Adrenal gland (tissue), 12 donors: ENCODE results near the gene FCN3. TPM values are rescaled to one million over a fixed set of nuclear protein-coding genes. Genes with fewer than 3 reads are reported as not detected.

Experiments
- DNase-seq, 7 donors: peaks; one replicate each; pipeline ENCODE4 v3.0.0-alpha.2; 2019 to 2020
- H3K27ac ChIP-seq, 5 donors: fragments of 200-600 bp; sonication (generic) in 4 of 5; 1 replicate in 3 of 5; 2 replicates in 2 of 5; pipeline versions ENCODE4 v1.5.1 to v1.8.0; 2016 to 2020; ENCODE audit warnings: mild to moderate bottlenecking in 1 of 5
- H3K27me3 ChIP-seq: fragments of 200-600 bp; 2 replicates; pipeline ENCODE4 v1.8.0; 2021
- H3K36me3 ChIP-seq, 2 donors: fragments of 200-600 bp; replicated peaks in 1 of 2; 1 replicate in 1 of 2; 2 replicates in 1 of 2; pipeline versions ENCODE4 v1.5.1 to v1.8.0; 2018 to 2022
- H3K4me1 ChIP-seq, 2 donors: fragments of 200-600 bp; replicated peaks in 1 of 2; 1 replicate in 1 of 2; 2 replicates in 1 of 2; pipeline versions ENCODE4 v1.5.1 to v1.8.0; 2018 to 2021
- H3K4me3 ChIP-seq, 4 donors: fragments of 200-600 bp; sonication (generic) in 3 of 4; one replicate each; pipeline ENCODE4 v1.5.1; 2016 to 2018
- H3K9me3 ChIP-seq, 3 donors: fragments of 200-600 bp; sonication (generic) in 1 of 3; replicated peaks in 1 of 3; 1 replicate in 2 of 3; 2 replicates in 1 of 3; pipeline versions ENCODE4 v1.5.1 to v1.8.0; 2016 to 2021
- CTCF ChIP-seq, 6 experiments: fragments of 450-650 bp in 4 of 6; fragments of 200-600 bp in 2 of 6; sonication (generic) in 1 of 6; IDR thresholded peaks; 1 replicate in 5 of 6; 2 replicates in 1 of 6; pipeline versions ENCODE4 v1.5.1 to v1.8.0; 2016 to 2021; ENCODE audit warnings: antibody characterized with exemption in 6 of 6, mild to moderate bottlenecking in 2 of 6, moderate library complexity in 1 of 6
- POLR2A ChIP-seq, 2 donors: fragments of 450-650 bp; IDR thresholded peaks; one replicate each; pipeline ENCODE4 v1.6.1; 2017; ENCODE audit warnings: antibody characterized with exemption in 2 of 2, mild to moderate bottlenecking in 2 of 2, moderate library complexity in 1 of 2
- WGBS, 4 donors: extraction: QIAGEN DNeasy Blood & Tissue Kit in 2 of 4; methylation state at CpG; one replicate each; pipeline versions ENCODE4 v1.1.5 to v1.1.7; 2013 to 2017; 5-methylcytosine and 5-hydroxymethylcytosine counted together
- intact Hi-C, 2 donors: fragments of 100-400 bp; cut with DNase I; formaldehyde crosslinking; loops; one replicate each; pipeline versions ENCODE4 v1.14.1 to v1.15.0; 2022 to 2023
- polyA plus RNA-seq, 3 donors: library from polyadenylated mRNA; stranded (reverse); fragments of 200-250 nt in 2 of 3; fragments of 350-450 nt in 1 of 3; fragmentation: Illumina TruSeq in 1 of 3; extraction: RNeasy Lipid Tissue Mini Kit (QIAGEN cat#74804) in 1 of 3; gene quantifications; one replicate each; pipeline ENCODE4 v1.2.3, GENCODE V29; 2013 to 2014
- total RNA-seq, 9 donors: library from RNA; depleted of rRNA in 4 of 9; stranded (reverse); fragments of >200 nt in 4 of 9; fragments of 120-200 nt in 1 of 9; fragmentation: NEBNext Ultra II Directional in 1 of 9; extraction: Animal tissue kit (Norgen Biotek cat#: 25700) in 1 of 9; gene quantifications; one replicate each; pipeline versions ENCODE4 v1.1.0 to v1.2.4, GENCODE V29; 2013 to 2023
- donor health status: healthy with polysubstance abuse.
- donor health status: Bipolar disorder and iron deficiency.
- donor health status: DM: yes; HTN: yes; CAD: no.
- donor health status: DM: no; HTN: no; CAD: no.
- donor health status: DM: no; HTN: no; CAD: no.
- donor health status: DM: yes; HTN: yes; CAD: no.

The FCN3 gene
- total and polyA plus RNA-seq, 12 donors: 6.3 to 83.3 (median 32.0) TPM

- no peak overlapping the region for H3K27ac ChIP-seq
- H3K36me3 ChIP-seq: peaks cover 0 to 48% of the 10 kb centered on the region in 2 donors
- intact Hi-C loops: no loop called here
- H3K27me3 ChIP-seq: no peaks in the 10 kb centered on the region
- DNase-seq: no peak
- no peak overlapping the region for H3K4me3 ChIP-seq
- no peaks in the 10 kb centered on the region for H3K9me3 ChIP-seq
- peaks cover 5 to 13% of the 10 kb centered on the region in 2 donors for H3K4me1 ChIP-seq
- WGBS, 4 donors: 82 to 91% (median 89%) methylated on average over 5 of the region's 5 CpGs
- TF ChIP-seq POLR2A (IDR thresholded peaks at IDR 0.05): no peak
These were observed 37.9 kb downstream of the FCN3 start for GRCh38 chr1:27336756-27337155.

GRCh38 chr1:27335506-27336422, 38.9 kb downstream of the FCN3 start:
- H3K9me3 ChIP-seq: no peaks in the 10 kb centered on the region
- no peak for DNase-seq
- WGBS, 4 donors: 93 to 96% (median 94%) methylated on average over 8 to 17 of the region's 17 CpGs
- no peak for TF ChIP-seq POLR2A (IDR thresholded peaks at IDR 0.05)
- TF ChIP-seq CTCF (IDR thresholded peaks at IDR 0.05): no peak
- intact Hi-C loops: no loop called here
- no peak overlapping the region for H3K27ac ChIP-seq
- H3K4me1 ChIP-seq: peaks cover 5 to 12% of the 10 kb centered on the region in 2 donors
- H3K27me3 ChIP-seq: no peaks in the 10 kb centered on the region
- H3K36me3 ChIP-seq: peaks cover 0 to 58% of the 10 kb centered on the region in 2 donors
- H3K4me3 ChIP-seq: no peak overlapping the region

GRCh38 chr1:27333717-27334279, 40.8 kb downstream of the FCN3 start:
- TF ChIP-seq POLR2A (IDR thresholded peaks at IDR 0.05) (no peak), CTCF (IDR thresholded peaks at IDR 0.05) (no peak)
- 87 to 94% (median 93%) methylated on average over 14 to 17 of the region's 17 CpGs for WGBS, 4 donors
- H3K4me1 ChIP-seq: peaks cover 5 to 12% of the 10 kb centered on the region in 2 donors
- H3K4me3 ChIP-seq: no peak overlapping the region
- no peak overlapping the region for H3K27ac ChIP-seq
- H3K36me3 ChIP-seq: peaks cover 0 to 60% of the 10 kb centered on the region in 2 donors
- DNase-seq: no peak
- intact Hi-C loops: no loop called here
- no peaks in the 10 kb centered on the region for H3K9me3 ChIP-seq
- H3K27me3 ChIP-seq: no peaks in the 10 kb centered on the region

- intact Hi-C loops: no loop called here
- H3K9me3 ChIP-seq: no peaks in the 10 kb centered on the region
- H3K4me1 ChIP-seq: peaks cover 5 to 12% of the 10 kb centered on the region in 2 donors
- TF ChIP-seq CTCF (IDR thresholded peaks at IDR 0.05): peak; percentile 56 to 78 (median 64)
- TF ChIP-seq POLR2A (IDR thresholded peaks at IDR 0.05): no peak
- no peak overlapping the region for H3K4me3 ChIP-seq
- 60 to 71% (median 65%) methylated on average over 8 to 11 of the region's 11 CpGs for WGBS, 4 donors
- H3K27ac ChIP-seq: peak overlapping the region in 1 of 5 donors; percentile 14
- peak in 3 of 7 donors; percentile 33 to 51 (median 40) for DNase-seq
- peaks cover 0 to 62% of the 10 kb centered on the region in 2 donors for H3K36me3 ChIP-seq
- no peaks in the 10 kb centered on the region for H3K27me3 ChIP-seq
These were observed 41.9 kb downstream of the FCN3 start for GRCh38 chr1:27332536-27333281.
